A172 (cell line): ENCODE measurements around the gene FAM177A1. TPM values are rescaled to one million over a fixed set of nuclear protein-coding genes. Genes with fewer than 3 reads are reported as not detected.

Experiments used
- DNase-seq: peaks from one replicate; pipeline ENCODE4 v3.0.0-alpha.2; 2015; ENCODE audit warnings: low spot score
- total RNA-seq: library from RNA; depleted of rRNA; stranded (reverse); fragments of >200 nt; shearing (Covaris generic); gene quantifications from 2 replicates; pipeline ENCODE4 v1.2.3, GENCODE V29; 2014; rRNA removed

The FAM177A1 gene
- total RNA-seq, 1 experiment from 2014 or later: 53.3 TPM

GRCh38 chr14:35123388-35123703 lies 77.3 kb downstream of the FAM177A1 start:
- DNase-seq: no peak

- DNase-seq: no peak
Measured at GRCh38 chr14:35124127-35124526, 78.1 kb downstream of the FAM177A1 start.

Other genes with a start within 250 kb of the FAM177A1 start
- 26.4 and 31.3 TPM in 2 replicates for gene BAZ1A, start 170.9 kb upstream of the FAM177A1 start, total RNA-seq
- gene SRP54, start 63.3 kb upstream of the FAM177A1 start, total RNA-seq: 45.9 and 50.4 TPM in 2 replicates
- 26.8 and 36.4 TPM in 2 replicates for gene PPP2R3C, start 75.7 kb downstream of the FAM177A1 start, total RNA-seq
- 29.7 and 35.5 TPM in 2 replicates for gene PRORP, start 76.3 kb downstream of the FAM177A1 start, total RNA-seq
- gene PSMA6, start 246.1 kb downstream of the FAM177A1 start, total RNA-seq: 309 and 344 TPM in 2 replicates